ENCODE data around the gene TNFSF8. TPM values are rescaled to one million over a fixed set of nuclear protein-coding genes. Genes with fewer than 3 reads are reported as not detected.

TNFSF8 gene
- polyA plus RNA-seq, 1 of the 3 experiments (the other 2 are of a cell fraction) = not detected

DNA sequence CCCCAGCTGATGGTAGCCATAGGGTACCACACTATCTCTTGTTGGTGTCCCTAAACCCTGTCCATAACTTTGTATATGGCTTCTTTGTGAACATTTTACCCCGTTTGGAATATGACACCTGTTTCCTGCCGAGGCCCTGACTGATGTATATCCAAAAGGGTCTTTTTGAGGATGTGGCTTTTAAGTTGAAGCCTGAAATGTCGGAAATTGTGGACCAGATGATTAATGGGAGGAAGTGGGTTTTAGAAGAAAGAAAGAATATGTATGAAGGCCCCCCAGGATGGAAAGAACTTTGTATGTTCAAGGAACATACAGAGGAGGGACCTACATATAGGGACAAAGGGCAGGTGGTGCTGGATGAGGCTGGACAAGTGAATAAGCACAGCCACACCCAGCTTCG lies 16.7 kb upstream of the TNFSF8 start (continued):
- TF ChIP-seq, protein P1, sequence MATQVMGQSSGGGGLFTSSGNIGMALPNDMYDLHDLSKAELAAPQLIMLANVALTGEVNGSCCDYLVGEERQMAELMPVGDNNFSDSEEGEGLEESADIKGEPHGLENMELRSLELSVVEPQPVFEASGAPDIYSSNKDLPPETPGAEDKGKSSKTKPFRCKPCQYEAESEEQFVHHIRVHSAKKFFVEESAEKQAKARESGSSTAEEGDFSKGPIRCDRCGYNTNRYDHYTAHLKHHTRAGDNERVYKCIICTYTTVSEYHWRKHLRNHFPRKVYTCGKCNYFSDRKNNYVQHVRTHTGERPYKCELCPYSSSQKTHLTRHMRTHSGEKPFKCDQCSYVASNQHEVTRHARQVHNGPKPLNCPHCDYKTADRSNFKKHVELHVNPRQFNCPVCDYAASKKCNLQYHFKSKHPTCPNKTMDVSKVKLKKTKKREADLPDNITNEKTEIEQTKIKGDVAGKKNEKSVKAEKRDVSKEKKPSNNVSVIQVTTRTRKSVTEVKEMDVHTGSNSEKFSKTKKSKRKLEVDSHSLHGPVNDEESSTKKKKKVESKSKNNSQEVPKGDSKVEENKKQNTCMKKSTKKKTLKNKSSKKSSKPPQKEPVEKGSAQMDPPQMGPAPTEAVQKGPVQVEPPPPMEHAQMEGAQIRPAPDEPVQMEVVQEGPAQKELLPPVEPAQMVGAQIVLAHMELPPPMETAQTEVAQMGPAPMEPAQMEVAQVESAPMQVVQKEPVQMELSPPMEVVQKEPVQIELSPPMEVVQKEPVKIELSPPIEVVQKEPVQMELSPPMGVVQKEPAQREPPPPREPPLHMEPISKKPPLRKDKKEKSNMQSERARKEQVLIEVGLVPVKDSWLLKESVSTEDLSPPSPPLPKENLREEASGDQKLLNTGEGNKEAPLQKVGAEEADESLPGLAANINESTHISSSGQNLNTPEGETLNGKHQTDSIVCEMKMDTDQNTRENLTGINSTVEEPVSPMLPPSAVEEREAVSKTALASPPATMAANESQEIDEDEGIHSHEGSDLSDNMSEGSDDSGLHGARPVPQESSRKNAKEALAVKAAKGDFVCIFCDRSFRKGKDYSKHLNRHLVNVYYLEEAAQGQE (IDR thresholded peaks at IDR 0.05; ENCODE audit: low read depth, low read length) = no peak
- TF ChIP-seq RCOR1 (IDR thresholded peaks at IDR 0.05; ENCODE audit: low read length) = no peak
- TF ChIP-seq EZH2phosphoT487 (IDR thresholded peaks at IDR 0.05; ENCODE audit: borderline replicate concordance, low read depth) = no peak
- no peak for TF ChIP-seq TAF1 (IDR thresholded peaks at IDR 0.05; ENCODE audit: borderline replicate concordance, low read depth, low read length)
- TF ChIP-seq, protein P2, sequence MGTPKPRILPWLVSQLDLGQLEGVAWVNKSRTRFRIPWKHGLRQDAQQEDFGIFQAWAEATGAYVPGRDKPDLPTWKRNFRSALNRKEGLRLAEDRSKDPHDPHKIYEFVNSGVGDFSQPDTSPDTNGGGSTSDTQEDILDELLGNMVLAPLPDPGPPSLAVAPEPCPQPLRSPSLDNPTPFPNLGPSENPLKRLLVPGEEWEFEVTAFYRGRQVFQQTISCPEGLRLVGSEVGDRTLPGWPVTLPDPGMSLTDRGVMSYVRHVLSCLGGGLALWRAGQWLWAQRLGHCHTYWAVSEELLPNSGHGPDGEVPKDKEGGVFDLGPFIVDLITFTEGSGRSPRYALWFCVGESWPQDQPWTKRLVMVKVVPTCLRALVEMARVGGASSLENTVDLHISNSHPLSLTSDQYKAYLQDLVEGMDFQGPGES (IDR thresholded peaks at IDR 0.05; ENCODE audit: low read depth, low read length) = no peak
- TF ChIP-seq SIN3A (IDR thresholded peaks at IDR 0.05; ENCODE audit: borderline replicate concordance, low read depth, low read length) = no peak
- no peak for TF ChIP-seq YY1 (IDR thresholded peaks at IDR 0.05; ENCODE audit: low read depth)
- TF ChIP-seq POLR2AphosphoS5 (IDR thresholded peaks at IDR 0.05; ENCODE audit: low read depth, low read length) = no peak
- TF ChIP-seq SMC3 (IDR thresholded peaks at IDR 0.05; ENCODE audit: low read depth, low read length) = no peak
- TF ChIP-seq GABPA (IDR thresholded peaks at IDR 0.05; ENCODE audit: low read depth) = no peak
- TF ChIP-seq, protein P3, sequence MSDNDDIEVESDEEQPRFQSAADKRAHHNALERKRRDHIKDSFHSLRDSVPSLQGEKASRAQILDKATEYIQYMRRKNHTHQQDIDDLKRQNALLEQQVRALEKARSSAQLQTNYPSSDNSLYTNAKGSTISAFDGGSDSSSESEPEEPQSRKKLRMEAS (IDR thresholded peaks at IDR 0.05; ENCODE audit: low read depth) = no peak
- no peak for TF ChIP-seq NFIC (IDR thresholded peaks at IDR 0.05; ENCODE audit: borderline replicate concordance)

DNA sequence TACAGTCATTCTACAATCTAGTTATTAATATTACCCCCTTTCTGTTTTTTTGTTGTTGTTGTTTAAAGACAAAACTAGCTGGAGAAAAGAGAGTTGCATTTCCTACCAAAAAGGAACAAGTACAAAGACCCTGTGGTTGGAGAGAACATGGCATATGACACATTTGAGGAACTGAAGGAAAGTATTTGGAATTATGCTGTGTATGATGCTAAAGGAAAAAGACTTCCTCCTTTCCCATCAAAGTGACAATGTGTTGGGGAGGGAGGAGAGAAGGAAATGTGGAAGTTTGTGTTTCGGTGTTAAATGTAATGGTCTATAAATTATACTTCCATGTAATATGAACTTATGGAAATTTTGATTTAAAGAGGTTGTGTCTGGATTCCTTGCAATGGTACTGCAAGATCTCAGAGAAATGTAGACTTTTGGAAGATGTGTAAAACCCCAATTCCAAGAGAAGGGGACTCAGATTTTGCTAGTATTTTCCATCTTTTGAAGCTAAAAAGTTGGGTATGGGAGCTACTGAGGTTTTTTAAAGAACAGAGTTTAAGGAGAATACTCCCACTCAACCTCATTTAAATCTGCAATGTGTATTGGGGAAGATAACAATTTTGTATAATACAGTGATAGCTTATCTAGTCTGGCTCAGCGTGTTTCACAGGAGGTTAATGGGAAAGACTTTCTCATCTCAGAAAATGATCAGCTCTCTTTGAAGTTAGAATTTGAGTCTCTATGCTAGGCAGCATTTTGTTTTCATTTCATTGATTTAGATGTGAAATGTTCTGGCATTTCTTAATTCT lies 15.4 kb upstream of the TNFSF8 start:
- H2AFZ ChIP-seq (ENCODE audit: low read depth) = no peak overlapping the region
- no peak for DNase-seq
- POLR2A ChIA-PET = no interaction called here
- no peak overlapping the region for H3K27ac ChIP-seq (ENCODE audit: low read depth in 2 of 2, low read length in 1 of 2)
- H3K9ac ChIP-seq = no peak overlapping the region
- H4K20me1 ChIP-seq (ENCODE audit: insufficient read depth) = no peaks in the 10 kb centered on the region
- CTCF ChIA-PET = interaction anchor here (0.6 to 1.2 kb wide), 3 partner anchors 37 to 580 kb away, joined by 3 read pairs; no protein-coding TSS in a partner anchor
- WGBS (ENCODE audit: low lambda C conversion rate) = 30% methylated on average over 2 of the region's 2 CpGs
- H3K36me3 ChIP-seq (replicated peaks in 1 of 2; ENCODE audit: control insufficient read depth in 1 of 2, insufficient read depth in 2 of 2, low read length in 1 of 2) = no peaks in the 10 kb centered on the region
- H3K79me2 ChIP-seq (ENCODE audit: insufficient read depth) = no peaks in the 10 kb centered on the region
- TF ChIP-seq EP300 (IDR thresholded peaks at IDR 0.05; ENCODE audit: borderline replicate concordance in 1 of 2, low read depth in 1 of 2, low read length in 1 of 2) = no peak
- no peak for TF ChIP-seq YY1 (IDR thresholded peaks at IDR 0.05; ENCODE audit: low read depth)
- TF ChIP-seq, protein P4, sequence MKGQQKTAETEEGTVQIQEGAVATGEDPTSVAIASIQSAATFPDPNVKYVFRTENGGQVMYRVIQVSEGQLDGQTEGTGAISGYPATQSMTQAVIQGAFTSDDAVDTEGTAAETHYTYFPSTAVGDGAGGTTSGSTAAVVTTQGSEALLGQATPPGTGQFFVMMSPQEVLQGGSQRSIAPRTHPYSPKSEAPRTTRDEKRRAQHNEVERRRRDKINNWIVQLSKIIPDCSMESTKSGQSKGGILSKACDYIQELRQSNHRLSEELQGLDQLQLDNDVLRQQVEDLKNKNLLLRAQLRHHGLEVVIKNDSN (IDR thresholded peaks at IDR 0.05; ENCODE audit: borderline replicate concordance, low read depth) = no peak
- TF ChIP-seq TCF12 (IDR thresholded peaks at IDR 0.05) = no peak
- H3K27me3 ChIP-seq (ENCODE audit: insufficient read depth) = peaks cover 25% of the 10 kb centered on the region; the same call in 1 of the 2 replicates
- no peaks in the 10 kb centered on the region for H3F3A ChIP-seq (replicated peaks; ENCODE audit: insufficient read depth)
- H3K4me2 ChIP-seq = no peak overlapping the region
- H3K4me3 ChIP-seq (ENCODE audit: low read depth in 2 of 2, low read length in 1 of 2) = no peak overlapping the region
- no peaks in the 10 kb centered on the region for H3K9me3 ChIP-seq
- no peaks in the 10 kb centered on the region for H3K4me1 ChIP-seq (ENCODE audit: control insufficient read depth in 1 of 2, insufficient read depth in 2 of 2, low read depth in 1 of 2, low read length in 1 of 2)
- H3K9me2 ChIP-seq = no peaks in the 10 kb centered on the region

Measured in SK-N-SH (cell line).